Measurements from ENCODE around the gene LDB3. TPM values are rescaled to one million over a fixed set of nuclear protein-coding genes. Genes with fewer than 3 reads are reported as not detected.

LDB3 gene
- total RNA-seq, 1 experiment from 2014 or later = 0.04 TPM

GRCh38 chr10:86664341-86665217 is 3.7 kb upstream of the LDB3 start:
- no TSS peak for BruUV-seq (replicated peaks)
- H2AFZ ChIP-seq (ENCODE audit: low read length) = no peak overlapping the region
- no peaks in the 10 kb centered on the region for H3K9me2 ChIP-seq (replicated peaks; ENCODE audit: low read length)
- H3K27me3 ChIP-seq (ENCODE audit: low read length) = no peaks in the 10 kb centered on the region
- DNase-seq = no peak
- TF ChIP-seq, protein P1, sequence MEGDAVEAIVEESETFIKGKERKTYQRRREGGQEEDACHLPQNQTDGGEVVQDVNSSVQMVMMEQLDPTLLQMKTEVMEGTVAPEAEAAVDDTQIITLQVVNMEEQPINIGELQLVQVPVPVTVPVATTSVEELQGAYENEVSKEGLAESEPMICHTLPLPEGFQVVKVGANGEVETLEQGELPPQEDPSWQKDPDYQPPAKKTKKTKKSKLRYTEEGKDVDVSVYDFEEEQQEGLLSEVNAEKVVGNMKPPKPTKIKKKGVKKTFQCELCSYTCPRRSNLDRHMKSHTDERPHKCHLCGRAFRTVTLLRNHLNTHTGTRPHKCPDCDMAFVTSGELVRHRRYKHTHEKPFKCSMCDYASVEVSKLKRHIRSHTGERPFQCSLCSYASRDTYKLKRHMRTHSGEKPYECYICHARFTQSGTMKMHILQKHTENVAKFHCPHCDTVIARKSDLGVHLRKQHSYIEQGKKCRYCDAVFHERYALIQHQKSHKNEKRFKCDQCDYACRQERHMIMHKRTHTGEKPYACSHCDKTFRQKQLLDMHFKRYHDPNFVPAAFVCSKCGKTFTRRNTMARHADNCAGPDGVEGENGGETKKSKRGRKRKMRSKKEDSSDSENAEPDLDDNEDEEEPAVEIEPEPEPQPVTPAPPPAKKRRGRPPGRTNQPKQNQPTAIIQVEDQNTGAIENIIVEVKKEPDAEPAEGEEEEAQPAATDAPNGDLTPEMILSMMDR (conservative IDR thresholded peaks at IDR 0.05; ENCODE audit: low read depth, low read length) = no peak
- TF ChIP-seq EZH2phosphoT487 (IDR thresholded peaks at IDR 0.05; ENCODE audit: borderline replicate concordance, low read length) (no peak), EZH2 (IDR thresholded peaks at IDR 0.05; ENCODE audit: low read length, unreplicated experiment) (no peak)
- H3K9me3 ChIP-seq (ENCODE audit: low read length) = no peaks in the 10 kb centered on the region
- no peaks in the 10 kb centered on the region for H4K20me1 ChIP-seq (ENCODE audit: low read length)
- H3K36me3 ChIP-seq (ENCODE audit: low read depth, low read length) = no peaks in the 10 kb centered on the region
- H3K27ac ChIP-seq (ENCODE audit: low read length) = no peak overlapping the region
- no peaks in the 10 kb centered on the region for H3K79me2 ChIP-seq (ENCODE audit: low read length)
- intact Hi-C loops (cut with micrococcal nuclease) = no loop called here
- peaks cover 40% of the 10 kb centered on the region for H3K4me1 ChIP-seq (ENCODE audit: insufficient read depth, low read length)
- POLR2A ChIA-PET (ENCODE audit: unreplicated experiment) = no interaction called here
- CTCF ChIA-PET = interaction anchor here (0.6 to 0.8 kb wide), 2 partner anchors 20 to 275 kb away, joined by 5 to 6 read pairs; no protein-coding TSS in a partner anchor
- ATAC-seq = peak; percentile 7; the same call in 1 of the 2 replicates
- H3K9ac ChIP-seq (ENCODE audit: low read length) = no peak overlapping the region
- H3F3A ChIP-seq (ENCODE audit: low read length, unreplicated experiment) = no peaks in the 10 kb centered on the region
- H3K4me2 ChIP-seq (ENCODE audit: low read length) = no peak overlapping the region
- no peak overlapping the region for H3K4me3 ChIP-seq (ENCODE audit: low read length)

DNA sequence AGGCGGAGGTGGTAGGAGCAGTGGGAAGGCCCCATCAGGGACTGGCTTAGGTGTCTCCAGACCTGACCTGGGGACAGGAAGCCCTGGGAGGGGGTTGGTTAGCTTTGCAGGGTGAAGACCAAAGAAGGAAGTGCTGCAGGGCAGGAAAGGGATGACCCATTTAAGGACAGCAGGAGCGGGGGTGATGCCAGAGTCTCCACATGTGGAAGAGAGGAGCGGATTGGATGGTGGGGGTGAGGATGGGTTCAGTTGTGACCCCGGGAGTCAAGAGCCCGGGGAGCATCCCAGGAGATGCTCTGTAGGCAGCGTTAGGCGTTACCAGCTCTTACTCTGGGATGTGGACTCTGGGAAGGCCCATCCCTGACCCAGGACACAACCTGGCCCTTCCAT is 3.1 kb upstream of the LDB3 start:
- H3K79me2 ChIP-seq (ENCODE audit: low read length) = no peaks in the 10 kb centered on the region
- DNase-seq (no peak), ATAC-seq (peak; percentile 2; the same call in 1 of the 2 replicates)
- BruUV-seq (replicated peaks) = no TSS peak
- no peaks in the 10 kb centered on the region for H3K9me2 ChIP-seq (replicated peaks; ENCODE audit: low read length)
- H3K9me3 ChIP-seq (ENCODE audit: low read length) = no peaks in the 10 kb centered on the region
- ChIA-PET POLR2A (ENCODE audit: unreplicated experiment) (no interaction called here), CTCF (interaction anchor here (0.8 kb wide), 1 partner anchor 19 kb away, joined by 5 read pairs; no protein-coding TSS in a partner anchor)
- no peak overlapping the region for H3K4me2 ChIP-seq (ENCODE audit: low read length)
- no peaks in the 10 kb centered on the region for H3K36me3 ChIP-seq (ENCODE audit: low read depth, low read length)
- no peak overlapping the region for H3K27ac ChIP-seq (ENCODE audit: low read length)
- peaks cover 41% of the 10 kb centered on the region for H3K4me1 ChIP-seq (ENCODE audit: insufficient read depth, low read length)
- TF ChIP-seq, protein P1 (conservative IDR thresholded peaks at IDR 0.05; ENCODE audit: low read depth, low read length) = no peak
- TF ChIP-seq EZH2phosphoT487 (IDR thresholded peaks at IDR 0.05; ENCODE audit: borderline replicate concordance, low read length) = no peak
- no peak for TF ChIP-seq EZH2 (IDR thresholded peaks at IDR 0.05; ENCODE audit: low read length, unreplicated experiment)
- no peak overlapping the region for H3K4me3 ChIP-seq (ENCODE audit: low read length)
- H4K20me1 ChIP-seq (ENCODE audit: low read length) = no peaks in the 10 kb centered on the region
- H3K27me3 ChIP-seq (ENCODE audit: low read length) = no peaks in the 10 kb centered on the region
- H3F3A ChIP-seq (ENCODE audit: low read length, unreplicated experiment) = no peaks in the 10 kb centered on the region
- intact Hi-C loops (cut with micrococcal nuclease) = no loop called here
- no peak overlapping the region for H2AFZ ChIP-seq (ENCODE audit: low read length)
- H3K9ac ChIP-seq (ENCODE audit: low read length) = no peak overlapping the region

GRCh38 chr10:86665868-86666267 is 2.4 kb upstream of the LDB3 start:
- ChIA-PET CTCF (no interaction called here), POLR2A (ENCODE audit: unreplicated experiment) (no interaction called here)
- H3K27ac ChIP-seq (ENCODE audit: low read length) = no peak overlapping the region
- H4K20me1 ChIP-seq (ENCODE audit: low read length) = no peaks in the 10 kb centered on the region
- TF ChIP-seq, protein P1 (conservative IDR thresholded peaks at IDR 0.05; ENCODE audit: low read depth, low read length) = no peak
- TF ChIP-seq EZH2 (IDR thresholded peaks at IDR 0.05; ENCODE audit: low read length, unreplicated experiment) (no peak), EZH2phosphoT487 (IDR thresholded peaks at IDR 0.05; ENCODE audit: borderline replicate concordance, low read length) (no peak)
- no peaks in the 10 kb centered on the region for H3K36me3 ChIP-seq (ENCODE audit: low read depth, low read length)
- no peaks in the 10 kb centered on the region for H3K79me2 ChIP-seq (ENCODE audit: low read length)
- H3K9me3 ChIP-seq (ENCODE audit: low read length) = no peaks in the 10 kb centered on the region
- no peaks in the 10 kb centered on the region for H3K27me3 ChIP-seq (ENCODE audit: low read length)
- no peaks in the 10 kb centered on the region for H3K9me2 ChIP-seq (replicated peaks; ENCODE audit: low read length)
- no peak overlapping the region for H3K4me2 ChIP-seq (ENCODE audit: low read length)
- no peak overlapping the region for H3K4me3 ChIP-seq (ENCODE audit: low read length)
- H3F3A ChIP-seq (ENCODE audit: low read length, unreplicated experiment) = no peaks in the 10 kb centered on the region
- ATAC-seq = no peak
- no TSS peak for BruUV-seq (replicated peaks)
- no peak overlapping the region for H3K9ac ChIP-seq (ENCODE audit: low read length)
- DNase-seq = no peak
- intact Hi-C loops (cut with micrococcal nuclease) = no loop called here
- H3K4me1 ChIP-seq (ENCODE audit: insufficient read depth, low read length) = peaks cover 47% of the 10 kb centered on the region
- H2AFZ ChIP-seq (ENCODE audit: low read length) = no peak overlapping the region
